Measurements from ENCODE around the gene PSMB5. TPM values are rescaled to one million over a fixed set of nuclear protein-coding genes. Genes with fewer than 3 reads are reported as not detected.

PSMB5 gene
- total and polyA plus RNA-seq, 12 donors = 35.6 to 206 (median 122) TPM

DNA sequence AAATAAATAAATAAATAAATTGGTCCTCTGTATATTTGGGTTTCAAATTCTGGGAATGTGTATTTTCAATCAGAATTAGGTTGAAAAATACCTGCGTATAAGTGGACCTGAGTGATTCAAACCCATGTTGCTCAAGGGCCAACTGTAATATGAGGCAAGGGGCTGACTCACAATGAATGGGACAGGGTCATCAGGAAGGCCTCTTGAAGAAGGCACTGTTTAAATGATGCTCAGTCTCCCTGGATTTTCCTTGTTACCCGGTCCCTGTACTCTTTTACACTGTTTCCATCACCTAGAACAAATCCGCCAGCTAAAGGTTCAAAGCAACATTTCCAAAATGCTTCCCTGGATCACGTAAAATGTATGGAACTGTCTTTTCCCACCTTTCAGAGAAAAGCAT is 3.8 kb downstream of the PSMB5 start:
- H3K36me3 ChIP-seq = peaks cover 0 to 76% (median 27%) of the 10 kb centered on the region in 9 donors
- peaks cover 0 to 40% (median 19%) of the 10 kb centered on the region in 9 donors for H3K4me1 ChIP-seq
- no peak for ATAC-seq
- H3K27me3 ChIP-seq = no peaks in the 10 kb centered on the region
- TF ChIP-seq, protein P1, sequence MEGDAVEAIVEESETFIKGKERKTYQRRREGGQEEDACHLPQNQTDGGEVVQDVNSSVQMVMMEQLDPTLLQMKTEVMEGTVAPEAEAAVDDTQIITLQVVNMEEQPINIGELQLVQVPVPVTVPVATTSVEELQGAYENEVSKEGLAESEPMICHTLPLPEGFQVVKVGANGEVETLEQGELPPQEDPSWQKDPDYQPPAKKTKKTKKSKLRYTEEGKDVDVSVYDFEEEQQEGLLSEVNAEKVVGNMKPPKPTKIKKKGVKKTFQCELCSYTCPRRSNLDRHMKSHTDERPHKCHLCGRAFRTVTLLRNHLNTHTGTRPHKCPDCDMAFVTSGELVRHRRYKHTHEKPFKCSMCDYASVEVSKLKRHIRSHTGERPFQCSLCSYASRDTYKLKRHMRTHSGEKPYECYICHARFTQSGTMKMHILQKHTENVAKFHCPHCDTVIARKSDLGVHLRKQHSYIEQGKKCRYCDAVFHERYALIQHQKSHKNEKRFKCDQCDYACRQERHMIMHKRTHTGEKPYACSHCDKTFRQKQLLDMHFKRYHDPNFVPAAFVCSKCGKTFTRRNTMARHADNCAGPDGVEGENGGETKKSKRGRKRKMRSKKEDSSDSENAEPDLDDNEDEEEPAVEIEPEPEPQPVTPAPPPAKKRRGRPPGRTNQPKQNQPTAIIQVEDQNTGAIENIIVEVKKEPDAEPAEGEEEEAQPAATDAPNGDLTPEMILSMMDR (IDR thresholded peaks at IDR 0.05) = no peak
- no peak overlapping the region for H3K4me3 ChIP-seq
- H3K9me3 ChIP-seq = no peaks in the 10 kb centered on the region
- H3K27ac ChIP-seq = no peak overlapping the region
- intact Hi-C loops (cut with DNase I) = no loop called here
- no peak for DNase-seq
- 96 to 98% methylated on average over 4 of the region's 4 CpGs for whole genome bisulfite sequencing, 2 donors

DNA sequence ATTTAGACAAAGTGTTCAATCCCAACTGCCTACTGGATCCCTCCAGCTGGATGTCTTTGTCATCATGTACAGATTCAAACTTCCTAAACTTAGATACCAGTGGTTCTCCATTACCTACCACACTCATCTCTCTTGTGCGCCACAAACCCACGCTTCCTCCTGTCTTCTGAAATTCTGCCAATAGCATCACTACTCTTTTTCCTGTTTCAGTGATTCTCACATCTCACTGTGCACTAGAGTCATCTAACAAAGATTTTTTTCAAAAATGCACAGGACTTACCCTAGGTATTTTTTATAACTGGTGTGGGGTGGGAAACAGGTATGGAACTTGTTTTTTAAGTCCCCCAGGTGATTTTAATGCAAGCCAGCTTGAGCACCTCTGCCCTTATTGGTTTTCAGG is 5.9 kb downstream of the PSMB5 start:
- Histone ChIP-seq H3K4me1 (peaks cover 0 to 37% (median 16%) of the 10 kb centered on the region in 9 donors), H3K27ac (no peak overlapping the region), H3K9me3 (no peaks in the 10 kb centered on the region), H3K36me3 (peaks cover 0 to 94% (median 27%) of the 10 kb centered on the region in 9 donors), H3K27me3 (no peaks in the 10 kb centered on the region), H3K4me3 (no peak overlapping the region)
- 67 to 87% methylated on average over 2 of the region's 2 CpGs for WGBS, 2 donors
- intact Hi-C loops (cut with DNase I) = no loop called here
- no peak for DNase-seq
- no peak for ATAC-seq
- TF ChIP-seq, protein P1 (IDR thresholded peaks at IDR 0.05) = no peak

DNA sequence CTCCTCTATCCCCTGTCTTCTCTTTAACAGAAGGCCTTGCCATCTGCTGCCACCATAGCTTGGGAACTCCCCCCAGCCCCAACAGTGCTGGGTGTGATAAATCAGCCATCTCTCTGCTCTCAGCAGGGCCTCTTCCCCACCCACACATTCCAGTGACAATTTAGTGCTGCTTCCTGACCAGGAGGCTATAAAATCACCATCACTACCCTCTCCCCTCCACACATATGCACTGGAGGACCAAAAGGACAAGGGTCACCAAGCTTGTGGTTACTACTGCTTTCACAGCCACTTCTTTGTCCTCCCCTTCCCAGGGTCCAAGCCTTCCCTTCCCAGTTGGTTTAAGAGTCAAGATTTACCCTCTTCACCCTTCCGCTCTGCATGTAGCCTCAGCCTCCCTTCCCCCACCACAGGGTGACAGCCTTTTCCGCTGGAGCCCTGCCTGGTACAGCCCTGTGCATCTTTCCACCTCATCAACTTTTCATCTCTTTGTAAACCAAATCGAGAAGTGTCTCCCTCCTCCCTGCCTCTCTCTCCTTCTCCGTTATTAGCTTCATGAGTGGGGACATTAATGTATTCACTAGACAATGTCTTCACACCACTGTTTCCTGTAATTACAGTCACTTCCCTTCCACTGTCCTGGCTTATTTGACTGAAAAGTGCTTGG is 9.4 kb downstream of the PSMB5 start:
- Histone ChIP-seq H3K9me3 (no peaks in the 10 kb centered on the region), H3K4me1 (peaks cover 0 to 28% (median 7%) of the 10 kb centered on the region in 9 donors), H3K27me3 (no peaks in the 10 kb centered on the region), H3K36me3 (peaks cover 0 to 70% (median 9%) of the 10 kb centered on the region in 9 donors), H3K27ac (no peak overlapping the region), H3K4me3 (no peak overlapping the region)
- TF ChIP-seq, protein P1 (IDR thresholded peaks at IDR 0.05) = no peak
- intact Hi-C loops (cut with DNase I) = no loop called here
- 65 to 73% methylated on average over 4 of the region's 4 CpGs for WGBS, 2 donors
- ATAC-seq = no peak
- DNase-seq = no peak

DNA sequence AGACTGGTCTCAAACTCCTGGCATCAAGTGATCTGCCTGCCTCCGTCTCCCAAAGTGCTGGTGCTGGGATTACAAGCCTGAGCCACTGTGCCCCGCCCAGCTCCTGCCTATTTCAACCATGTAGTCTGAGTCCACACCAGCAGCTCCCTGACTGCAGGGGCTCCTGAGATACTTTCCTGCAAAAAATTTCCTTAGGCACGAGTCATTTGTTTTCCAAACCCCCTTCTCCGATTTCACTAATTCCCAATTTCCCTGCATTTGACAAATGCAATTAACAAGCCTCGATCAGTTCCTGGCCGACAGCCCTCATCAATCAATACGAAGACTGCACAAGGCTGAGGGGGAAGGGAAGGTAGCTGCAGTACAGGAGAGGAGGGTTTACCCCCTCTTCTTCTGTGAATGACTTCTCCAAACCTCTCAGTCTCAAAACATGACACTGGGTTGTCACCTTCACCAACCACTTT is 10.1 kb downstream of the PSMB5 start:
- H3K36me3 ChIP-seq = peaks cover 0 to 65% (median 9%) of the 10 kb centered on the region in 9 donors
- no peak for ATAC-seq
- WGBS, 2 donors = 73% methylated on average over 7 of the region's 7 CpGs
- peaks cover 0 to 27% (median 7%) of the 10 kb centered on the region in 9 donors for H3K4me1 ChIP-seq
- no peaks in the 10 kb centered on the region for H3K27me3 ChIP-seq
- TF ChIP-seq, protein P1 (IDR thresholded peaks at IDR 0.05) = no peak
- no peak overlapping the region for H3K27ac ChIP-seq
- intact Hi-C loops (cut with DNase I) = no loop called here
- DNase-seq = no peak
- no peak overlapping the region for H3K4me3 ChIP-seq
- H3K9me3 ChIP-seq = no peaks in the 10 kb centered on the region

All from heart right ventricle (tissue), 16 donors.